Neural cell (in vitro differentiated cells): ENCODE data around the gene SAP130. TPM values are rescaled to one million over a fixed set of nuclear protein-coding genes. Genes with fewer than 3 reads are reported as not detected.

Experiments used
- H2AFZ ChIP-seq: fragments of 200-600, 300-800 bp; sonication (generic), shearing (Covaris generic); 2 replicates; pipeline ENCODE4 v1.6.0; 2014; ENCODE audit warnings: low read depth, mild to moderate bottlenecking, antibody characterized with exemption, low read length, moderate library complexity
- H3F3A ChIP-seq: fragments of 200-600 bp; shearing (Covaris generic); 2 replicates; pipeline ENCODE4 v1.6.1; 2016; ENCODE audit warnings: mild to moderate bottlenecking, moderate library complexity, mixed read lengths, antibody characterized with exemption, low read length; ENCODE audit not compliant: insufficient read depth, poor library complexity, severe bottlenecking
- H3K27ac ChIP-seq: fragments of 200-600, 300-800 bp; sonication (generic), shearing (Covaris generic); 2 replicates; pipeline ENCODE4 v1.5.1; 2014; ENCODE audit warnings: mild to moderate bottlenecking, low read length, moderate library complexity
- H3K27me3 ChIP-seq: fragments of 300-800, 200-600 bp; sonication (generic), shearing (Covaris generic); 2 replicates; pipeline ENCODE4 v1.6.0; 2014; ENCODE audit warnings: mild to moderate bottlenecking, low read depth, low read length, moderate library complexity; ENCODE audit not compliant: insufficient read depth
- H3K36me3 ChIP-seq: fragments of 300-800, 200-600 bp; sonication (generic), shearing (Covaris generic); 2 replicates; pipeline ENCODE4 v1.5.1; 2014; ENCODE audit warnings: mild to moderate bottlenecking, antibody characterized with exemption, low read length, moderate library complexity; ENCODE audit not compliant: insufficient read depth
- H3K4me2 ChIP-seq: fragments of 300-800, 200-600 bp; sonication (generic), shearing (Covaris generic); 2 replicates; pipeline ENCODE4 v1.6.0; 2014; ENCODE audit warnings: mild to moderate bottlenecking, low read length
- H3K4me3 ChIP-seq: fragments of 300-800, 200-600 bp; sonication (generic), shearing (Covaris generic); 2 replicates; pipeline ENCODE4 v1.5.1; 2014; ENCODE audit warnings: mild to moderate bottlenecking, low read length, moderate library complexity
- H3K79me2 ChIP-seq: fragments of 200-600 bp; shearing (Covaris generic); replicated peaks from 2 replicates; pipeline ENCODE4 v1.6.0; 2014; ENCODE audit warnings: mild to moderate bottlenecking, low read length, moderate library complexity; ENCODE audit not compliant: insufficient read depth
- H3K9ac ChIP-seq: fragments of 300-800, 200-600 bp; sonication (generic), shearing (Covaris generic); 2 replicates; pipeline ENCODE4 v1.6.1; 2016; ENCODE audit warnings: mild to moderate bottlenecking, low read length, mixed read lengths
- H3K9me2 ChIP-seq: fragments of 200-600 bp; shearing (Covaris generic); 2 replicates; pipeline ENCODE4 v1.6.1; 2016; ENCODE audit warnings: mild to moderate bottlenecking, low read length, mixed read lengths; ENCODE audit not compliant: insufficient read depth
- H3K9me3 ChIP-seq: fragments of 200-600, 300-800 bp; sonication (generic), shearing (Covaris generic); 2 replicates; pipeline ENCODE4 v1.6.1; 2016; ENCODE audit warnings: mild to moderate bottlenecking, mixed run types, low read length, moderate library complexity, mixed read lengths
- H4K20me1 ChIP-seq: fragments of 200-600 bp; shearing (Covaris generic); 2 replicates; pipeline ENCODE4 v1.6.1; 2016; ENCODE audit warnings: mild to moderate bottlenecking, mixed run types; ENCODE audit not compliant: insufficient read depth
- EP300 ChIP-seq: fragments of 450-650 bp; conservative IDR thresholded peaks from 2 replicates; pipeline ENCODE4 v1.6.1; 2014; ENCODE audit warnings: antibody characterized with exemption, mild to moderate bottlenecking, moderate library complexity; ENCODE audit not compliant: poor library complexity, severe bottlenecking
- MXI1 ChIP-seq: fragments of 450-650 bp; conservative IDR thresholded peaks from 2 replicates; pipeline ENCODE4 v1.6.1; 2014; ENCODE audit warnings: antibody characterized with exemption, mild to moderate bottlenecking; ENCODE audit not compliant: poor library complexity, severe bottlenecking
- POLR2AphosphoS5 ChIP-seq: IDR thresholded peaks from 2 replicates; pipeline ENCODE4 v1.6.1; 2012
- REST ChIP-seq: IDR thresholded peaks from 2 replicates; pipeline ENCODE4 v1.6.1; 2012; ENCODE audit warnings: borderline replicate concordance
- SMC3 ChIP-seq: fragments of 450-650 bp; conservative IDR thresholded peaks from 2 replicates; pipeline ENCODE4 v1.6.1; 2014; ENCODE audit warnings: antibody characterized with exemption, mild to moderate bottlenecking, moderate library complexity; ENCODE audit not compliant: poor library complexity
- TAF1 ChIP-seq: IDR thresholded peaks from 2 replicates; pipeline ENCODE4 v1.6.1; 2012; ENCODE audit warnings: low read depth
- polyA plus RNA-seq: library from polyadenylated mRNA; depleted of rRNA; stranded (reverse); fragments of >200 nt; gene quantifications from 2 replicates; pipeline ENCODE4 v1.2.3, GENCODE V29; 2014
- TF ChIP-seq, protein P1 (sequence below): fragments of 450-650 bp; IDR thresholded peaks from 2 replicates; pipeline ENCODE4 v1.5.1; 2014; ENCODE audit warnings: antibody characterized with exemption, mild to moderate bottlenecking, moderate library complexity; ENCODE audit not compliant: poor library complexity, severe bottlenecking

Gene SAP130
- polyA plus RNA-seq, 1 donor from 2014 or later: 5.6 TPM

DNA sequence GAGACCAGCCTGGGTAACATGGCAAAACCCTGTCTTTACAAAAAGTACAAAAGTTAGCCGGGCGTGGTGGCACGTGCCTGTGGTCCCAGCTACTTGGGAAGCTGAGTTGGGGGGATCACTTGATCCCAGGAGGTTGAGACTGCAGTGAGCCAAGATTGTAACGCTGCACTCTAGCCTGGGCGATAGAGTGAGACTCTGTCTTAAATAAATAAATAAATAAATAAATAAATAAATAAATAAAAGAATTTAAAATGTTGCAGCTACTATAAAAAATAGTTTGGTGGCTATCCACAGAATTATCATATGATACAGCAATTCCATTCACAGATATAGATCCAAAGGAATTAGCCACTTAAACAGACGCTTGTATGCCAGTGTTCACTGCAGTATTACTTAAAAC is 92.5 kb downstream of the SAP130 start:
- Histone ChIP-seq H4K20me1 (no peaks in the 10 kb centered on the region), H3K9me3 (no peaks in the 10 kb centered on the region), H3K9ac (no peak overlapping the region), H3K36me3 (peaks cover under 1% of the 10 kb centered on the region), H3K4me2 (no peak overlapping the region), H2AFZ (no peak overlapping the region), H3K27ac (no peak overlapping the region), H3K79me2 (no peaks in the 10 kb centered on the region), H3K4me3 (no peak overlapping the region), H3K9me2 (no peaks in the 10 kb centered on the region), H3K27me3 (no peaks in the 10 kb centered on the region), H3F3A (no peaks in the 10 kb centered on the region)
- no peak for TF ChIP-seq MXI1
- TF ChIP-seq SMC3: no peak
- TF ChIP-seq EP300: no peak
- TF ChIP-seq POLR2AphosphoS5: no peak
- TF ChIP-seq TAF1: no peak

GRCh38 chr2:127932199-127932876 is 95.5 kb downstream of the SAP130 start:
- Histone ChIP-seq H3K27me3 (no peaks in the 10 kb centered on the region), H3K9me3 (no peaks in the 10 kb centered on the region), H2AFZ (no peak overlapping the region), H3K9me2 (no peaks in the 10 kb centered on the region), H3K36me3 (no peaks in the 10 kb centered on the region), H4K20me1 (no peaks in the 10 kb centered on the region), H3F3A (no peaks in the 10 kb centered on the region), H3K27ac (no peak overlapping the region), H3K9ac (no peak overlapping the region), H3K79me2 (no peaks in the 10 kb centered on the region), H3K4me3 (no peak overlapping the region), H3K4me2 (no peak overlapping the region)
- TF ChIP-seq, protein P1, sequence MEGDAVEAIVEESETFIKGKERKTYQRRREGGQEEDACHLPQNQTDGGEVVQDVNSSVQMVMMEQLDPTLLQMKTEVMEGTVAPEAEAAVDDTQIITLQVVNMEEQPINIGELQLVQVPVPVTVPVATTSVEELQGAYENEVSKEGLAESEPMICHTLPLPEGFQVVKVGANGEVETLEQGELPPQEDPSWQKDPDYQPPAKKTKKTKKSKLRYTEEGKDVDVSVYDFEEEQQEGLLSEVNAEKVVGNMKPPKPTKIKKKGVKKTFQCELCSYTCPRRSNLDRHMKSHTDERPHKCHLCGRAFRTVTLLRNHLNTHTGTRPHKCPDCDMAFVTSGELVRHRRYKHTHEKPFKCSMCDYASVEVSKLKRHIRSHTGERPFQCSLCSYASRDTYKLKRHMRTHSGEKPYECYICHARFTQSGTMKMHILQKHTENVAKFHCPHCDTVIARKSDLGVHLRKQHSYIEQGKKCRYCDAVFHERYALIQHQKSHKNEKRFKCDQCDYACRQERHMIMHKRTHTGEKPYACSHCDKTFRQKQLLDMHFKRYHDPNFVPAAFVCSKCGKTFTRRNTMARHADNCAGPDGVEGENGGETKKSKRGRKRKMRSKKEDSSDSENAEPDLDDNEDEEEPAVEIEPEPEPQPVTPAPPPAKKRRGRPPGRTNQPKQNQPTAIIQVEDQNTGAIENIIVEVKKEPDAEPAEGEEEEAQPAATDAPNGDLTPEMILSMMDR: no peak
- TF ChIP-seq MXI1 (no peak), SMC3 (no peak)

GRCh38 chr2:127929449-127929848 is 98.4 kb downstream of the SAP130 start:
- no peak overlapping the region for H3K4me3 ChIP-seq
- no peaks in the 10 kb centered on the region for H3K36me3 ChIP-seq
- no peaks in the 10 kb centered on the region for H4K20me1 ChIP-seq
- no peak overlapping the region for H3K27ac ChIP-seq
- H3K9me2 ChIP-seq: no peaks in the 10 kb centered on the region
- no peak for TF ChIP-seq SMC3
- no peak for TF ChIP-seq REST
- no peaks in the 10 kb centered on the region for H3K79me2 ChIP-seq
- H3F3A ChIP-seq: no peaks in the 10 kb centered on the region
- H3K9me3 ChIP-seq: no peaks in the 10 kb centered on the region
- no peak overlapping the region for H2AFZ ChIP-seq
- no peak overlapping the region for H3K4me2 ChIP-seq
- no peaks in the 10 kb centered on the region for H3K27me3 ChIP-seq
- no peak overlapping the region for H3K9ac ChIP-seq
